ENCODE results near the gene ZFYVE26. TPM values are rescaled to one million over a fixed set of nuclear protein-coding genes. Genes with fewer than 3 reads are reported as not detected.
"Not testable (repeated sequence)": the region's sequence is repeated elsewhere in the genome, so short reads cannot be mapped to it uniquely, and the experiment has no call there.

ZFYVE26 gene
- total RNA-seq, 1 experiment from 2014 or later, result 11.9 TPM

DNA sequence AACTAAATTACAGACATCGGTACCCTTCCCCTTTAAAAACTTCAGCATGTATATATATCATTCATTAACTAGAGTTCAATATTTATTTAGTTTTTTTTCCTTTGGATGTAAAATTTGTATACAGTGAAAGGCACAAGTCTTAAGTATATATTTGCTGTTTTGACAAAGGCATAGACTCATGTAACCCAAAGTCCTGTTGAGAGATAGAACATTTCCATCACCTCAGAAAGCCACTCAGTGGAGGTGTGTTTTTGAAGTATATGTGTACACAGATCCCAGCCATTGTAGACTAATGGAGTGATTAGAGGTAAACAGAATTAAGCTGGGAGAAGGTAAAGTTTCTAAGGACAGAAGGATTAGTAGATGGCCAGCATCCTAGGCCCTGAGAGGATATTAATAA, 99.3 kb downstream of the ZFYVE26 start:
- Mint-ChIP-seq H3K27ac (ENCODE audit: low read depth, unreplicated experiment) (no peak overlapping the region), H3K4me3 (ENCODE audit: unreplicated experiment) (no peak overlapping the region), H3K36me3 (ENCODE audit: insufficient read depth, unreplicated experiment) (no peaks in the 10 kb centered on the region), H3K27me3 (ENCODE audit: insufficient read depth, unreplicated experiment) (peaks cover 16% of the 10 kb centered on the region), H3K4me1 (ENCODE audit: insufficient read depth, unreplicated experiment) (no peaks in the 10 kb centered on the region), H3K9me3 (ENCODE audit: unreplicated experiment) (no peaks in the 10 kb centered on the region)
- no TSS peak for BruUV-seq (replicated peaks)
- TF ChIP-seq, protein P1, sequence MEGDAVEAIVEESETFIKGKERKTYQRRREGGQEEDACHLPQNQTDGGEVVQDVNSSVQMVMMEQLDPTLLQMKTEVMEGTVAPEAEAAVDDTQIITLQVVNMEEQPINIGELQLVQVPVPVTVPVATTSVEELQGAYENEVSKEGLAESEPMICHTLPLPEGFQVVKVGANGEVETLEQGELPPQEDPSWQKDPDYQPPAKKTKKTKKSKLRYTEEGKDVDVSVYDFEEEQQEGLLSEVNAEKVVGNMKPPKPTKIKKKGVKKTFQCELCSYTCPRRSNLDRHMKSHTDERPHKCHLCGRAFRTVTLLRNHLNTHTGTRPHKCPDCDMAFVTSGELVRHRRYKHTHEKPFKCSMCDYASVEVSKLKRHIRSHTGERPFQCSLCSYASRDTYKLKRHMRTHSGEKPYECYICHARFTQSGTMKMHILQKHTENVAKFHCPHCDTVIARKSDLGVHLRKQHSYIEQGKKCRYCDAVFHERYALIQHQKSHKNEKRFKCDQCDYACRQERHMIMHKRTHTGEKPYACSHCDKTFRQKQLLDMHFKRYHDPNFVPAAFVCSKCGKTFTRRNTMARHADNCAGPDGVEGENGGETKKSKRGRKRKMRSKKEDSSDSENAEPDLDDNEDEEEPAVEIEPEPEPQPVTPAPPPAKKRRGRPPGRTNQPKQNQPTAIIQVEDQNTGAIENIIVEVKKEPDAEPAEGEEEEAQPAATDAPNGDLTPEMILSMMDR (IDR thresholded peaks at IDR 0.05; ENCODE audit: unreplicated experiment), result no peak
- ChIA-PET POLR2A (no interaction called here), CTCF (no interaction called here)
- DNase-seq (ENCODE audit: unreplicated experiment), result no peak
- intact Hi-C loops (cut with micrococcal nuclease), result no loop called here

GRCh38 chr14:67710209-67710608, 106.2 kb downstream of the ZFYVE26 start:
- Mint-ChIP-seq H3K27me3 (ENCODE audit: insufficient read depth, unreplicated experiment) (no peaks in the 10 kb centered on the region), H3K9me3 (ENCODE audit: unreplicated experiment) (no peaks in the 10 kb centered on the region), H3K4me3 (ENCODE audit: unreplicated experiment) (no peak overlapping the region), H3K27ac (ENCODE audit: low read depth, unreplicated experiment) (no peak overlapping the region), H3K36me3 (ENCODE audit: insufficient read depth, unreplicated experiment) (no peaks in the 10 kb centered on the region), H3K4me1 (ENCODE audit: insufficient read depth, unreplicated experiment) (no peaks in the 10 kb centered on the region)
- ChIA-PET POLR2A (interaction anchor here (0.6 to 1.3 kb wide), 4 partner anchors 10 to 345 kb away, joined by 3 to 7 read pairs (median 4); no protein-coding TSS in a partner anchor), CTCF (interaction anchor here (0.7 to 1.1 kb wide), 2 partner anchors 8 to 33 kb away, joined by 3 read pairs; no protein-coding TSS in a partner anchor)
- TF ChIP-seq, protein P1 (IDR thresholded peaks at IDR 0.05; ENCODE audit: unreplicated experiment), result no peak
- no TSS peak for BruUV-seq (replicated peaks)
- DNase-seq (ENCODE audit: unreplicated experiment), result peak; percentile 28
- intact Hi-C loops (cut with micrococcal nuclease), result no loop called here

GRCh38 chr14:67709796-67710195, 106.6 kb downstream of the ZFYVE26 start:
- H3K4me3 Mint-ChIP-seq (ENCODE audit: unreplicated experiment); H3K27ac Mint-ChIP-seq (ENCODE audit: low read depth, unreplicated experiment); intact Hi-C loops (cut with micrococcal nuclease); H3K36me3 Mint-ChIP-seq (ENCODE audit: insufficient read depth, unreplicated experiment); H3K9me3 Mint-ChIP-seq (ENCODE audit: unreplicated experiment); BruUV-seq (replicated peaks); H3K4me1 Mint-ChIP-seq (ENCODE audit: insufficient read depth, unreplicated experiment); H3K27me3 Mint-ChIP-seq (ENCODE audit: insufficient read depth, unreplicated experiment); DNase-seq (ENCODE audit: unreplicated experiment): not testable (repeated sequence)
- POLR2A ChIA-PET, result interaction anchor here (0.6 to 1.1 kb wide), 2 partner anchors 36 to 345 kb away, joined by 3 to 6 read pairs; no protein-coding TSS in a partner anchor
- CTCF ChIA-PET, result interaction anchor here (0.7 kb wide), 1 partner anchor 350 kb away, joined by 3 read pairs; the partner anchor contains the start of gene EIF2S1

DNA sequence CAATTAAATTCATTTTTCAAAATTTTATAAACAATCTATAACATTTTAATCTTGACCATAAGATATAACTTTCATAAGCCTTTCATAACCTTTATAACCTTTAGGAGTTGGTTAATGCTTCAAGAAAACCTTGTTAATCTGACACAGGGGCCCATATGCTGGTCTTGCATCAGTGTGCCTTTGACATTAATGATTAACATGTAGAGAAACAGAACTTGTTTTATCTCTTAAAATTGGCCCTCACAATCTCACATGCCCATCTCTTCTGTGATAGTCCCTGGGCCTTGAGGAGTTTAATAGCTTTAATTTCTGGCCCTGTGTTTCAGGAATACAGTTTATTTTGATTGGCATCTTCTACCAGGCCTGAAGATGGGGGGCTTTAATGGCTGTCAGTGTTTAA, 107.0 kb downstream of the ZFYVE26 start:
- DNase-seq (ENCODE audit: unreplicated experiment); H3K9me3 Mint-ChIP-seq (ENCODE audit: unreplicated experiment); H3K36me3 Mint-ChIP-seq (ENCODE audit: insufficient read depth, unreplicated experiment); intact Hi-C loops (cut with micrococcal nuclease); POLR2A ChIA-PET; H3K4me1 Mint-ChIP-seq (ENCODE audit: insufficient read depth, unreplicated experiment); H3K4me3 Mint-ChIP-seq (ENCODE audit: unreplicated experiment); H3K27me3 Mint-ChIP-seq (ENCODE audit: insufficient read depth, unreplicated experiment); H3K27ac Mint-ChIP-seq (ENCODE audit: low read depth, unreplicated experiment); BruUV-seq (replicated peaks): not testable (repeated sequence)
- CTCF ChIA-PET, result interaction anchor here (0.7 kb wide), 2 partner anchors 39 to 349 kb away, joined by 3 read pairs; partner anchors contain the start of gene EIF2S1

DNA sequence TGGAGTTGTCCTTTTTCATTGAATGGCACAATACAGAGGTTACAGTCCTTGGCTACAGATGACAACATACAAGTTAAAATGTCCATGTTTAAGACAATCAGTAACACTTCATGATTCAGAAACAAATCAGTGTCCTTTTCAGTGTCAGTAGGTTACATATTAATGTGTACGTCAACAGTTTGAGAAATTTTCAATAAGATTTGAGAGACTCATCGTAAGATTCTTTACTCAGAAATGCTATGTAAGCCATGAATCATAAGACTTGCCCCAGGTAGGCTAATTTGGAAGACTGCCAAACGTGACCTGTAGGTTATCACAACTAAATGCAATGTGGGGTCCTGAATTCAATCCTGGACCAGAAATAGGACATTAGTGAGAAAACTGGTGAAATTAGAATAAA, 111.2 kb downstream of the ZFYVE26 start:
- intact Hi-C loops (cut with micrococcal nuclease), result loop anchor here (2.0 kb wide), 2 partner anchors 30 to 178 kb away; partner anchors contain the start of gene VTI1B
- ChIA-PET POLR2A (interaction anchor here (0.8 to 4.8 kb wide), 8 partner anchors 10 to 278 kb away, joined by 3 to 25 read pairs (median 4); partner anchors contain the start of genes PIGH, RDH11 and VTI1B), CTCF (interaction anchor here (0.6 to 5.4 kb wide), 39 partner anchors 8 to 1267 kb away, joined by 3 to 132 read pairs (median 5); partner anchors contain the start of genes PIGH, PLEKHH1, RDH11 and VTI1B)
- Mint-ChIP-seq H3K36me3 (ENCODE audit: insufficient read depth, unreplicated experiment) (no peaks in the 10 kb centered on the region), H3K4me1 (ENCODE audit: insufficient read depth, unreplicated experiment) (peaks cover 9% of the 10 kb centered on the region), H3K27ac (ENCODE audit: low read depth, unreplicated experiment) (no peak overlapping the region), H3K9me3 (ENCODE audit: unreplicated experiment) (no peaks in the 10 kb centered on the region), H3K27me3 (ENCODE audit: insufficient read depth, unreplicated experiment) (no peaks in the 10 kb centered on the region), H3K4me3 (ENCODE audit: unreplicated experiment) (no peak overlapping the region)
- no TSS peak for BruUV-seq (replicated peaks)
- TF ChIP-seq, protein P1 (IDR thresholded peaks at IDR 0.05; ENCODE audit: unreplicated experiment), result no peak
- DNase-seq (ENCODE audit: unreplicated experiment), result peak; percentile 32
